Measurements from ENCODE around the gene GRAMD1B.

GRAMD1B gene

DNA sequence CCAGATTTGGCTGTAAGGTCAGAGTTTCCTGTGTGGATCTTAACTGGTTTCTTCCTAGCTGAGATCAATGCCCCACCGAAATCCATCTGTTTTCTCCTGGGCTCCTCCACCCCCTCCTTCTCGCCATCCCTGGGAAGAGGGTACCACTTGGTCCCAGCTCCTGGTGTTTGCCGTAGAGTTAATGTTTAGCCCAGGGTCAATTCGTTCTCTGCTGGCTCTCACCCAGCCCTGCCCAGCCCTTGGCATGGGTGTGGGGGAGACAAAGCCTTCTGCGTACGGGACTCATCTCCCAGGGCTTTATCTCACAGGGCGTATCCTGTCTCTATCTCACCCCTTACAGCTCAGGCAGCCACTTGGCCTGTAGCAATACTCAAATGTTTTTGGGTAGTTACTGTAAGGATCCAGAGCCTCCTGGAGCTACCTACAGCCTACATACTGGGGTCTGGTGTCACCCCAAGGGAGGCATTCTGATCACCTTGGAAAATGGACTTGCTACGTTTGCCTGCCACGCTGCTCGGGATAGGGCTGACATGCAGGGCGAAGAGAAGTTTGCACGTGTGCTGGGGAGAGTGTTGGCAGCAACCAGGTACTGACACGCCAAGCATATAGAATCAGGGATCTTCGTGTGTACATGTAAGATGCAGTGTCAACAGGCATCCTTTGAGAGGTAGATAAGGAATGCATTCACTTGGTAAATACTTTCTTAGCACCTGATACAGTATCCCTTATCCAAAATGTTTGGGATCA, 158.2 kb downstream of the GRAMD1B start:
- DNase-seq (ENCODE audit: low spot score) = no peak

- DNase-seq (ENCODE audit: low spot score) = no peak
Measured at GRCh38 chr11:123588864-123589262, 158.8 kb downstream of the GRAMD1B start.

DNA sequence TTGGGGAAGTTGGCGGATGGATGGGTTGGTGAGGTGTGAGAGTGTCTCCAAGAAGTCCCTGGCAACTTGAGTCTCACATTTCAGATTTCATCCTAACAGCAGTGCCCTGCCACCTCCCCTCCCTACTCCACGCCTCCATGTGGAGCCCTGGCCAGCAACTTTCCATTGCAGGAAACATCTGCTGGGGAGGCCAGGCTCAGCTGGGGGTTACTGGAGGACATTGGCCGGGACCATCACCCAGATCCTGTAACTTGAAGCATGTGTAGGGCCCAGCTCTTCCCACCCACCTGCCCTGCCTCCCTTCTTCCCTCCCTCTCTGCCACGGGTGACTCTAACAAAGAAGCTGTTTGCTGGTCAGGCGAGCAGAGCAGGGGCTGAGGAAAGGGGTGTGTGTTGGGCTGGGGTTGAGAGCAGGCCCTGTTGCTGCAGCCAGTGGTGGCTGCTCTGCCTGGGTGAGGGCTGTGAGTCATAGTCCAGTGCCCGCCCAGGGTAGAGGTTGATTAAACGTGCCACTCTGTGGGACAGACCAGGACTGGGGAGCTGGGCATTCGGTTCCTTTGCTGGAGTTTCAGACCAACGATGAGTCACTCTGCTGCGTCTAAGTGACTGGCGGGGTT, 160.3 kb downstream of the GRAMD1B start:
- no peak for DNase-seq (ENCODE audit: low spot score)

- no peak for DNase-seq (ENCODE audit: low spot score)
Measured at GRCh38 chr11:123593570-123593969, 163.5 kb downstream of the GRAMD1B start.

DNA sequence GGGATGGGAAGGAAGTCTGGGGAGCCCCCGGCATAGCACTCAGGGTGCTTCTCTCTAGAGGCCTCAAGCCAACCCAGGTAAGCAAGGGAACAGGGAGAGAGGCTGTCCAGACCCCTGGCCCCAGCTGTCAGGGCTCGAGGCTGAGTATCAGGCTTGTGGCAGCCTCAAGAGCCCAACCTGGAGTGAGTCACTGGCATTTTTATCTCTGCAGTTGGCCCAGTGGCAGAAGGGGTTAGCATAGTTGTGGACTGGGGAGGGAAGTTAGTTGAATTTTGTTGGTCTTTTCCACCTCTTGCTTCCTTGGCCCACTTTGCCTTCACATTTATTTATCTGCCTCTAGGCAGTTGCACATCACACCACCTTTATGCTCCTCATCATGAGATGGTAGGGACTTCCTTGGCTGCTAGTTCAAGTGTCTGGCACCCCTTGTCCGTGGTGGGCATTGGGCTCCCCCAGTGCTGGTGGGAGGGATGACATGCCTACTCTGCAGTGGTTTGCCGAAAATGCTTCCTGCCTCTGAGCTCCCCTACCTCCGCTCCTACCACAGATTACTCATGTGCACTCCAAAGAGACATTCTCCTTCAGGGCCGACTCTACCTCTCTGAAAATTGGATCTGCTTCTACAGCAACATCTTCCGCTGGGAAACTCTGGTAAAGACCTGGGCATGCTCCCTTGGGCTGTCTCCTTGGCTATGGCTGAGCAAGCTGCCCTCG, 164.3 kb downstream of the GRAMD1B start:
- no peak for DNase-seq (ENCODE audit: low spot score)

DNA sequence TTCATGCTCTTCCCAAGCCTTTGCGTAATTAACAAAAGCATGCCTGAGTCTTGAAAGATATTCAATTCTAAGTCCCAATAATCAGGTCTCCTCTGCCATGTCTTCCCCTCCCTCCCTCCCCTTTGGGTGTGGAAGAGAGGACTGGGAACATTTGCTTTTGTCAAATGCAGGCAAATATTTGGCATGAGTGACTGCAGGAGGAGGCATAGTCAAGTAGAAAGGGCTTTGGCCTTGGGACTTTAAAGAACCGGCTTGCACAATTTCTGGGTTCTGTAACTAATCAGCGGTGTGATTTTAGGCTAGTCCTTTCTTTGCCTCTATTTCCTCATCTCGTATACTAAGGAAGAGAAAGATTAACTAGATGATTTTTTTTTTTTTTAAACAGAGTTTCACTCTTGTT, 164.9 kb downstream of the GRAMD1B start:
- no peak for DNase-seq (ENCODE audit: low spot score)

- no peak for DNase-seq (ENCODE audit: low spot score)
Measured at GRCh38 chr11:123597859-123598258, 167.8 kb downstream of the GRAMD1B start.

- DNase-seq (ENCODE audit: low spot score) = no peak
Measured at GRCh38 chr11:123601136-123601535, 171.1 kb downstream of the GRAMD1B start.

DNA sequence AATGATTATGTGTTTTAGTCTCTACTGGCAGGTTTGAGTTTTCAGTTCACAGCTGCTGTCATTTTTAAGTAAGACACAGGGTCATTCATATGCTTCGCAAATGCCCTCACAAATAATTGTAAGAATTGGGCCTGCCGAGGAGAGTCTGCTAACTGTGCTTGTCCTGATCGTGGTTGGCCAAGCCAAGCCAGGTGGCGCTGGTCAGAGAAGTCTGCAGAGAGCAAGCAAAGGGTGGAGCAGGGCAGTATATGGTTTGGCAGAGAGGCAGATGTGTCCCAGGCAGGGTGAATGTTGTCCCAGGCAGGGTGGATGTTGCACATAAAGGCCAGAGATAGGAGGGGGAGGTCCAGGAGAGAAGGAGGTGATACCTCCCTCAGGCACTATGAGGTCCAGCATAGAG, 171.7 kb downstream of the GRAMD1B start:
- no peak for DNase-seq (ENCODE audit: low spot score)

DNA sequence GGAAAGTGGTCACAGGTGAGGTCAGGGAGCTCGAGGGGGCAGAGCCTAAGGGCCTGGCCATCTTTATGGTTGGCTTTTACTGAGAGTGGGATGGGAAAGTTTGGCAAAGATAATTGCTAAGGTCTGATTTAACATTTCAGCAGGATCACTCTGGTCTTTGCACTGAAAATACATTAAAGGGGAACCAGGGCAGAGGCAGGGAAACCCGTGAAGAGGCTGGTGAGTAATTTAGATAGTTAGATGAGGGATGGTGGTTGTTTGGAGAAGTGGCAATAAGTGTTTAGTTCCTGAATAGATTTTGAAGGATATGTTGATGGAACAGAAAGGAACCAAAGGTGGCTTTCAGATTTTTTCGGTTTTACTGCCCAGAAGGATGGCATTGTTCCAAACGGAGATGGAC, 173.6 kb downstream of the GRAMD1B start:
- no peak for DNase-seq (ENCODE audit: low spot score)

DNA sequence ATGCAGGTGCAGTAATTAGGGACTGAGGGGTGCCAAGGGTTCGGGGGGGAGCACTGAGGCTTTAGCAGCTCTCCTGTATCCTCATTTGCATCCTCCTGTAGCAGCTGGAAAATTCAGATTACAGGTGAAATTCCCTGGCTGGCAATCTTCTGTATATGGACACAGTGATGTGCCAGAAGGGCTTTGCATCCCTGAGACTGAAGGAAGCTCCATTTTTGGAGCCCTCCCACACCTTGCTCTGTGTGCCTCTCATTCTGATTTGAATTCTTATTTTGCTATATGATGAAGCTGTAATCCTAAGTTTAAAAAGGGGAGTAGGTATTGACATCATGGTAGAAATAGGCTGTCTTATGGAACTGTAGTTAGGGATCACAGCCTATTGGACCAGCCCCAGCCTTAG, 177.7 kb downstream of the GRAMD1B start:
- no peak for DNase-seq (ENCODE audit: low spot score)

DNA sequence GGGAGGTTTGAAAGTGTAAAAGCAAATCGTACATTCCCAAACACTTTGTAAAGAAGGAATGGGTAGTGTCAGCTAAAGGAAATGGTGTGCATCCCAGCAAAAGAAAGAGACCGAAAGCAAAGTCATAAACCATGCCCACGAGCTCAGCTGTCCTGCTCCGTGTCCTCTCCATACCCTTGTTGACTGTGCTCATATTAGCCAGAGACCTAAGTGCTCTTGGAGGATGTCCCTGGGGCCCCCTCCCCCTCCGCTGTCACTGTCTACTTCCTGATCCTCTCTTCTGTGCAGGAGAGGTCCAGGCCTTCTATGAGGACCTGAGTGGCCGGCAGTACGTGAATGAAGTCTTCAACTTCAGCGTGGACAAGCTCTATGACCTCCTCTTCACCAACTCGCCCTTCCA, 178.3 kb downstream of the GRAMD1B start:
- no peak for DNase-seq (ENCODE audit: low spot score)

DNA sequence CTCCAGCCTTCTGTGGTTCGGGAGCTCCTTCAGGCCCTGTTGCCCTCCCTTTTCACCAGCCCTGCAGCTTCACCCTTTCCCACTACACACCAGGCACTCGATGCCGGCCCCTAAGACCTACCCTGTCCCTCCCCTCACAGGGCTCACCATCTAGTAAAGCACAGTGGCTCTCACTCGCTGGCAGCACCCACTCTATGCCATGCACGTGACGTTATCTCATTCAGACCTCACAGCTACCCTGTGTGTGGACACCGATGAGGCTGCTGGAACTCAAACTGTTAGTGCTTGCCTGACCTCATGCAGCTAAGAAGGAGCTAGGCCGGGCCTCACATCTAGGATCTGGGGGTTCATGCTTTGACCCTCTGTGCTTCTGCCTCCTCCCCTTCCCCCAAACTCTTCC, 178.9 kb downstream of the GRAMD1B start:
- no peak for DNase-seq (ENCODE audit: low spot score)

DNA sequence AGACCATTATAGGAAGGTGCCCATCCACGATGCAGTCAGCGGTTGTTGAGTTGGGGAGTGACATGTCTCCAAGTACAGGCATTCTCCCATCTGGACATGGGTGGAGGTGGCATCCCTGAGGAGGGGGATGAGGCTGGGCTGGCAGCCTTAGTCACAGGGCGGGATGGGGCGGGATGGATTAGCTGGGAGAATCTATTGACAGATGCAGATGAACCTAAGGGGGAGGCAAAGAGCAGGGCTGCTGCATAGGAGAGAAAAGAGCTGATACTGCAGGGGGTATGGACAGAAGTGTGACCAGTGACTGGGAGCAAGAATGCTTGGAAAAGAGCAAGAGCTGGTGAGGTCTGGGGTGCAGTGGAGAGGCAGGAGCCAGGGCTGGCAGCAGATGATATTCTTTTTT, 181.6 kb downstream of the GRAMD1B start:
- DNase-seq (ENCODE audit: low spot score) = no peak

- DNase-seq (ENCODE audit: low spot score) = no peak
Measured at GRCh38 chr11:123616505-123617198, 186.6 kb downstream of the GRAMD1B start.

DNA sequence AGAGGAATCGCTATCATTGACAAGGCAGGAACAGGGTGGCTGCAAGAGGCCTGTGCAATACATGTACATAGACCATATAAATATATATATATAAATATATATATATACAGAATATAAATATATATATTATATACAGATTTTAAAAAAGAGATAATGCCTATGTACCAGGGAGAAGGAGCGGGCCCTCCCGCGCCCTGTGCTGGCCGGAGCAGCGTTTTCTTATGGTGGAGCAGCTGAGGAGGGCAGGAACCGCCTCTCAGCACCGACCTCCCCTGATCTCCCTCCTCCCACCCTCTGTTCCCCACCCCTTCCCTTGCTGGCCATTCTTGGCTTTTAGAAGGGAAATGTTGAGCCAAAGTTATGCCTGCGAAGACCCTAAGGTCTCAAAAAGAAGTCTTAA, 192.5 kb downstream of the GRAMD1B start:
- DNase-seq (ENCODE audit: low spot score) = no peak

- no peak for DNase-seq (ENCODE audit: low spot score)
Measured at GRCh38 chr11:123624974-123625373, 194.9 kb downstream of the GRAMD1B start.

GRCh38 chr11:123628936-123629683, 199.0 kb downstream of the GRAMD1B start:
- no peak for DNase-seq (ENCODE audit: low spot score)

DNA sequence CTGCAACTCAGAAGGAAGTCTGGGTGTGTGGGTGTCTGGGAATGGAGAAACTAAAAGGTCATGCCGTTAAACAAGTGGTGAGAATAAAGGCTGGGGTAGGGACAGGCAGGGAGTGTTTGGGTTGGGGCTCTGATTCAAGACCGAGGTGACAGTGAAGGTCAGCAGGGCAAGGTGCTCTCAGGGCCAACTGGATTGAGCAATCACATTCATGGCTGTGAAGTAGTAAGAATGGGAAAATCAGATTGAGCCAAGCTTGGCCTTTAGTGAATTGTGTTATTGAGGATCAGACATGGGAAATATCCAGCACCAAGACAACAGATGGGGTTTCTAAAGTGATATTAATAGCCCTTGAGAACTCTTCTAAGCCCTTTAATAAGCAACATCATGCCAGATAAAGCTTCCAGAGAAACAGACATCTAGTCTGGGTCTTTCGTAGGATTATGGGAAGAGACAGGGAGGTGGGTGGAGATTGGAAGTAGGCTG, 200.1 kb downstream of the GRAMD1B start:
- DNase-seq (ENCODE audit: low spot score) = no peak

DNA sequence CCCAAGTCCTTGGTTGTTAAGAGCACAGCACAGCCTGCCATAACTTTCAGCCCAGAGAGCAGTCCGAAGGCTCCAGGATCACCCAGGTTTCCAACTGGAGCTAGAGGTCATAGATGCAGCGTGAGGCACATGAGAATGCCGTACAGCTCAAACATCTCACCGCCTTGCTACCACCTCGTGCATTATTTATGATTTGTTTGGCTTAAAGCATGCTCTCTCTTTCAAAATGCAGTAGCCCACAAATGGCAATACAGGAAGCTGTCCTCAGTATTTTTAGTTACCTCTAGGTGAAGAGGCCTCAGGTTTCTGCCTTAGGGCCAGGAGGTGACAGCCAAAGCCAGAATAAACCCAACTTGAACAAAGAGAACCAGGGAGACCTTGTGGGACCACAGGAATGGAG, 210.0 kb downstream of the GRAMD1B start:
- DNase-seq (ENCODE audit: low spot score) = no peak

DNA sequence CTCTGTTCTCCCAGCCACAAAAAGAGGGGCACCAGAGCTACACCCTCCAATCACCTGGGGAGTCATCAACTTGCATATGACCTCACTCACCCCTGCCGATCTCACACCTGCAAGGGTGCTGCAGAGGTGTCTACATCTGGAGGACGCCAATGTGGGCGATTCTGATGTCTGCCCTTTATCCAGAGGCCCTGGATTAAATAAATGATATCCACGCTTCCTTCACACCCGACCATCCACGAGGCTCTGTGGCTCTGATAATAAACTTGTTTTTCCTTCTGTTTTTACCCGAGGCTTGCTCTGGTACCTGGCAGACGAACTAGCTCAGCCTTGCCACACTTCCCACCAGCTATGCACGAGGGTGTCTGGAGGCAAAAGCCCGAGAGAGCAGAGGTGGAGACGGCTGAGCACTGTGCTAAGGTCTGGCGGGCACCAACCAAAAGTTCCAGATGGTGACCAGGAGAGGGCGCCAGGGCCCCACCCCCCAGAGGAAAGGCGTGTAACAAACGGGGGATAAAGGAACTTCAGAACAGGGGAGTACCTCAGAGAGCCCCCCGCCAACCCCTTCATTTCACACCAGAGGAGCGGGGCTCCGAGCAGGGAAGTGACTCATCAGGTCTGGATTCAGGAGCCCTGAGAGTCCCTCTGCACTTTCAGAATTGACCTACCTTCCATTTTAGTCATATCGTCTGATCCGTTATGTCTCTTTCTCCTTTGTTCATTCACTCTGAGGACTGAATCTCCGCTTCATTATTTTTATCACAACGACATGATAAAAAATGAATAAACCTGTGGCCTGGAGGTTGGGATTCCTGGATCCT, 210.8 kb downstream of the GRAMD1B start:
- DNase-seq (ENCODE audit: low spot score) = no peak

Data from hematopoietic multipotent progenitor cell treated with erythropoietin and hydrocortisone succinate and interleukin-3 and kit ligand, for 17 days (in vitro differentiated cells).